GM19025 (cell line): ENCODE results near the gene CCL4.
A peak's percentile ranks its signal among the peaks of the same experiment; 100 is the strongest.
"Not testable (repeated sequence)": the region's sequence is repeated elsewhere in the genome, so short reads cannot be mapped to it uniquely, and the experiment has no call there.

ENCODE experiments used
- ATAC-seq: cut with Tn5 transposase; IDR thresholded peaks from one replicate; pipeline ENCODE4 v1.9.1; 2021; ENCODE audit warnings: mild to moderate bottlenecking, low read depth, moderate library complexity; ENCODE audit not compliant: unreplicated experiment

Gene CCL4

DNA sequence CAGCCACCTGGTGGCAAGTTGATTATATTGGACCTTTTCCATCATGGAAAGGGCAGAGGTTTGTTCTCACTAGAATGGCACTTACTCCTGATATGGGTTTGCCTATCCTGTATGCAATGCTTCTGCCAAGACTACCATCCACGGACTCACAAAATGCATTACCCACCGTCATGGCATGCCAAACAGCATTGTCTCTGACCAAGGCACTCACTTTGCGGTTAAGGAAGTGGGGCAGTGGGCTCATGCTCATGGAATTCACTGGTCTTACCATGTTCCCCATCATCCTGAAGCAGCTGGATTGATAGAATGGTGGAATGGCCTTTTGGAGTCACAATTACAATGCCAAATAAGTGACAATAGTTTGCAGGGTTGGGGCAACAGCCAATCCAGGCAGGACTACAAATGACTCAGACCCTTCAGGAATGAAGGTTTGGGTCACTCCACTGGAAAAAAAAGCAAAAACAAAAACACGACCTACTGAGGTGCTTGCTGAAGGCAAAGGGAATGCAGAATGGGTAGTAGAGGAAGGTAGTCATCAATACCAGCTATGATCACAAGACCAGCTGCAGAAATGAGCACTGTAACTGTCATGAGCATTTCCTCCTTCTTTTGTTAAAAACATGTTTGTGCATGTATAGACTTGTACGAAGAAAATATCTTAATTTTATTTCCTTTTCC lies 11.5 kb downstream of the CCL4 start:
- not testable (repeated sequence) for ATAC-seq

DNA sequence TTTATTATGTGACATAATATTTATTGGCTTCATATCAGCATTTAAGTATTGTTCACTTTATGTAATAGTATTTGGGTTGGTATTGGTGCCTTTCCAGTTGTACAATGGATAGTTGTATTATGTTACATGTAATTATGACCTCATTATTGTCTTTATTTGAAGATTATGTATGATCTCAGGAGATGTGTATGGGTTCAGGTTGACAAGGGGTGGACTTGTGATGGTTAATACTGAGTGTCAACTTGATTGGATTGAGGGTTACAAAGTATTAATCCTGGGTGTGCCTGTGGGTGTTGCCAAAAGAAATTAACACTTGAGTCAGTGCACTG lies 12.0 kb downstream of the CCL4 start:
- ATAC-seq, result not testable (repeated sequence)

DNA sequence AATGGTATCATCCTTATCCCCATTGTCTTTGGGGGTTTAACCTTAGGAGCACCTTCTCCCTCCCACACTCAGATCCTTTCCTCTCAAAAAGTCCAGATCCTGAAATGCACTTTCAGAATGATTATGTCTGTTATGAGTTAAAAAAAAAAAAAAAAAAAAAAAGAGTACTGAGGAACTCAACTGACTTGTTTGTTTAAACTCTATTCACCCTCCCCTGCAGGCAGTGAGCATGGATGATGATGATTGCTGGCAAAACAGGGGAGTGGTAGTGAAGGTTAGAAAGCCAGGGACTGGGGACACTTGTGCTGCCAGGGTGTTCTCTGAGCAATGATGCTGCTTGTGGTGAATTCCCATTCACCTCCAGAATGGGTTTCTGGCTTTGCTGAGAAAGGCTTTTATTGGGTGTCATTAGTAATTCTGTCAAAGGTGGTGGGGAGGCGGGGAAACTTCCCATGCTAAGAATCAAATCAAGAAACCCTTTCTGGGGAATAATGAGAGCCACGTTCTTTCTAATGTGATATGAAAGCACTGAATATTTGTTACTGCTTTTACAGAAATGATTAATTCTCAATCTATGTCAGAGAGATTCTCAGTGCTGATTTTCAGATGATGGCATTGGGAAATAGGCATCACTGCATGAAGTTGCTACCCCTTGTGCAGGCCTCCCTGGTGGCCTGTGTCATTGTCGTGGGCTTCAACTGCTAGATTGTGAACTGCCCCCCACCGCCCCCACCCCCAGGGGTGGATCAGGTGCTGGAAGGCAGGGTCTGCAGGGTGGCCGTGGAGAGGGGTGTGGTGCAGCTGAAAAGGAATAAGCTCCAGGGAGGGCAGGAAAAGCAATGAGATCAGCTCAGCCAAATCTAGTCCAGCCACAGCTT lies 14.1 kb downstream of the CCL4 start:
- no peak for ATAC-seq

DNA sequence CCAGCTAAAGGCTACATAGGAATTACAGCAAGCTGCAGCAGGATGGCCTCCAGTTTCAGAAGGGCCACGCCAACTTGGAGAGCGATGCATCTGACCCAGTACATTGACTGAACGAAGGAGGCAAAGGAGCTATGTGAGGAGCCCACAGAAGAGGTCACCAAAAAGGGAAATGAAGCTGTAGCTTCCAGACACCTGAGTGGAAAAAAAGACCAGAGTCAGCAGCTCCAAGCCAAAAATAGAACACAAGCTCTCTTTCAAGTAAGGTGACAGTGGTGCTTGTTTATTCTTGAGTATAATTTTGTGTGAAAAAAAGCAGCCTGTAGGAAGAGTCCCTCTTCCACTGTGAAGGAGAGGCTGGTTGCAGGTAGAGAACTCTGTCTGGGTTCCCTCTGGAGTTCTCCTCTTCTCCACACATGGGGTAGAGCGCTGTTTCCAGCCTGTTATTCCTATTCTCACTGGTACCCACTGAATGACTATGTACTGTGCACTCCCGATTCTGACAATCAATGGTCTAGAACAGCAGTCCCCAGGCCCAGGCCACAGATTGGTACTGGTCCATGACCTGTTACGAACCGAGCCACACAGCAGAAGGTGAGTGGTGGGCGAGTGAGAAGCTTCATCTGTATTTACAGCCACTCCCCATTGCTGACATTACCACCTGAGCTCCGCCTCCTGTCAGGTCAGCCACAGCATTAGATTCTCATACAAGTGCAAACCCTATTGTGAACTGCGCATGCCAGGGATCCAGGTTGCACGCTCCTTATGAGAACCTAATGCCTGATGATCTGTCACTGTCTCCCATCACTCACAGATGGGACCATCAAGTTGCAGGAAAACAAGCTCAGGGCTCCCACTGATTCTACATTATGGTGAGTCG lies 15.1 kb downstream of the CCL4 start:
- ATAC-seq, result no peak

DNA sequence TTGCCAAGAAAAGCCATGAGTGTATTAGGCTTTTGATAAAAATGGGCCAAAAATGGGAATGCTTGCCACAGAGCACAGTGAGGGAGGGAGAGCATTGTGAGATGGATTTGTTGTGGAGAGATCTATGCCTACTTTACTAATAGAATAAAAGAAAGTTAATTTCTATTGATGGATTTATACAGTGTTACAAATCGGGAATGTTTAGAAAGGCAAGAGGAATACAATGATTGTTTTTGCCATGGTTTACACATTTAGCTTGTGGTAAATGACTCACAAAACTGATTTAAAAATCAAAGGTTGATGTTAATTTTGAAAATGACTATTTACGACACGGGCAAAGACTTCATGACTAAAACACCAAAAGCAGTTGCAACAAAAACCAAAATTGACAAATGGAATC lies 16.6 kb downstream of the CCL4 start:
- ATAC-seq, result no peak

DNA sequence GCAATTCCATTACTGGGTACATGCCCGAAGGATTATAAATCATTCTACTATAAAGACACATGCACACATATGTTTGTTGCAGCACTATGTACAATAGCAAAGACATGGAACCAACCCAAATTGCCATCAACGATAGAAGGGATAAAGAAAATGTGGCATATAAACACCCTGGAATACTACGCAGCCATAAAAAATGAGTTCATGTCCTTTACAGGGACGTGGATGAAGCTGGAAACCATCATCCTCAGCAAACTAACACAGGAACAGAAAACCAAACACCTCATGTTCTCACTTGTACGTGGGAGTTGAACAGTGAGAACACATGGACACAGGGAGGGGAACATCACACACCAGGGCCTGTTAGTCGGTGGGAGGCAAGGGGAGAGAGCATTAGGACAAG lies 17.5 kb downstream of the CCL4 start:
- ATAC-seq, result not testable (repeated sequence)

DNA sequence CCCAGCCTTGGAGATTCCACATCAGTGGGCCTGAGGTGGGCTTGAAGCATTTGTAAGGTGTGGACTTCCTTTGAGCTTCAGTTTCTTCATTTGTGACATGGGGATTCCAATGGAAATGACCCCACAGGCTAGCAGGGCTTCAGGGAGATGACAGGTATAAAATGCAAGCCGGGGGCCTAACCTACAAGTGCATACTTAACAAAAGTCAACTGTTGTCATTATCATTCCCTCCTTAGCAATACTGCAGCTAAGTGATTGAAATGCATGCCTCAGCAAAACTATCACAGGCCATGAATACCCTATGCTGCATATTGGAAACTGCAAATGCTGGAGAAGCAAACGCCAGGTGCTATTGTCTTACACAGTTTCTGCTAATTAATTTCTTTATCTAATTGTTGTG lies 19.8 kb downstream of the CCL4 start:
- ATAC-seq, result no peak

DNA sequence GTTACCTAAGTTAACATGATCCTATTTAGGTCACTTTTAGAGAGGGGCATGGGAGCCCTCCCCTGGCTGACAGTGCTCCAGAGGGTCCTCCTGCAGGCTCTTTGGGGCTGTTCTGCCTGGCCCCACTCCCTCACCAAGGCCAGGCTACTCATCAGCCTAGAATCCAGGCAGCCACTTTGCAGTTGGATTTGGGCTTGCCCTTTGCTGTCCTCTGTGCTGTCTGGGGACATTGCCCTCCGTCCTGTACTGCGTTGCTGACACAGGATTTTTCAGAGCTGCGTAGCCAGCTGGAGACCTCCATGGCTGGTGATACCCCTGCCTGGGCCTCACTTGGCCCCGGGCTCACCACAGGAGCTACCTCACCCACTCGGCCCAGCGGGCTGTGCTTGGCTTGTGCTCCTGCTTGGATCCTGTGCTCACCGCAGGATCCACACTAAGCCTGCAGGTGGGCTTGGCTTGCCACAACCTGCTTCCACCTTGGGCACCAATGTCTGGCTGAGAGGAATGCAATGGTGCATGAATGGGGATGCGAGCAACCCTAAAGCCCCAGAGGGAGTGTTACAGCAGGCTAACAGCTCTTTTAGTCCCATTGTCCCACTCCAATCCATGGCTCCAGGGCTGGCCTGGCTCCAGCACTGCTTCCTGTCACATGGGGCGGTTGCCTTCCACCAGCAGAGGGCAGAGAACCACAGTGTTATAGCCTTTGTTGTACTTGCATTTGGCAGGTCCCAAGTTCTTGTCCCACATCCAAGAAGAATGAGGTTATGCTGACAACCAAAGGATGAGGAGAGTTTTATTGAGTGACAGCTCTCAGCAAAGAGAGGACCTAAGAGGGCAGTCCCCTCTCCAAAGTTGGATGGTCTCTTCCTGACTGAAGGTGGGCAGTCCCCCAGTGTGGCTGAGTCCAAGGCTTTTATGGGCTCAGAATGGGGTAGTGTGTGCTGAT lies 21.5 kb downstream of the CCL4 start:
- no peak for ATAC-seq

DNA sequence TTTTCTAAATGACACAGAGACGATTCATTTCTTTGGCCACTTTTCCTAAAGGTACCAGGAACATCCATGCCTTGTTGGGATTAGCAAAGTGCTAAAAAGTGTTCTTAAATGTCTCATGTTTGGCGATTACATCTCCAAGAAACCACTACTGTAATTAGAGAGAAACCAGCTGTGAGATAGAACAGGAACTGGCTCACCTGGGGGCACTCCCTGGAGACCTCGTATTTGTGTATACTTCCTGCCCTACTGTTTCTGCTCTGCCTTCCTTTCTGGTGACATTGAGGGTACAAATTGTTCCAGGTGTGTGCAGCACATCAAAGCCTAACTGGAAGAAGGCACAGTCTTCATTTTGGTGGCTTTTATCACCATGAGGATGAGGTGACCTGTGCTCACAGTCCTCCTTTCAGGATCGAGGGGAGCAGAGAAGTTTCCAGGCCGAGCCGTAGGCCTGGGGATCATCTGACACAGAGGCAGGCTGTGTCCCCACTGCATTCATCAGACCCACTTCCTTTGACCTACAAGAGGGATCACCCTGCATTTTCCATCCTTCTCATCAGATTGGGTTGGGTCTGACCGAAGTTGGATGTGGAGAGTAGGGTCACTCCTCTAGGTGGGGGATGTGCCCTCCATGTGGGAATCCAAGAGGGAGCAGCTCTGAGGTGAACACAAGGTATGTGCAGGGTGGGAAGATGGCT lies 23.7 kb downstream of the CCL4 start:
- peak; percentile 57 for ATAC-seq

DNA sequence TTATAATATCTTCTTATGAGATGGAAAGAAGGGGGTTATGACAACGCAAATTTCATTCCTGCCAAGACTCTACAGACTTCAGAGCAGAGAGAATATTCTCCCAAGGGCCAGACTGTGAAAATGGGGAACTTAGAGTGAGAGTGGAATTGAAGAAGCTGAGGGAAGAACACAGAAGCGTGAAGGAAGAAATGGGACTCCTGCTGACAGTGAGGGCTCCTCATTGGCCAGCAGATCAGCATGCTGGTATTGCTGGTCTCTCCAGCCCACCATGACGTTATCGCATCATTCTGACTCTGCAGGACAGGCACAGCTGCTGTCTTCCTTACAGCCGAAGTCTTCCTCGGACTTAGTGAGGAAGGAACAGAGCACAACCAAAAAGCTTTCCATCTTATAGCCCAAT lies 24.3 kb downstream of the CCL4 start:
- no peak for ATAC-seq

DNA sequence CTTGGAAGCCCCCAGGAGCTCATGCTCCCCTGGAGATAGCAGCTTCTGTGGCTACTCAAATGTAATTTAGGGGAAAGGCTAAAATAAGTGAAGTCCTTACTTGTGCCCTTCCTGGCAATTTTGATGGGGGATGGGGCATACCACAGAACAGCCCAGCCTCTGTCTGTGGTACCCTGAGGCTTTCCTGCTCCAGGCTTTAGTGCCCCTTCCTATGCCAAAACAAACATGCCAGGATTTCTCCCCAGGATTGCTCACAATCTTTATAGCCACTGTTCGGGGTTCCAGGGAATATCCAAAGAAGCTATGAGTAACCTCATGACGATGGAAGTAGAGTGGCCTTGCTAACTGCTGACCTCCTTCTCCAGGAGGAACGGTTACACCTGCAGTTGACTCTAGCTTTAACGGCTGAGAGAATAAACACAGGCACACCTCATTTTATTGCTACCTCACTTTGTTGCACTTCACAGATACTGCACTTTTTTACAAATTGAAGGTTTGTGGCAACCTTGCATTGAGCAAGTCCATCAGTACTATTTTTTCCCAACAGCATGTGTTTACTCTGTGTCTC lies 24.9 kb downstream of the CCL4 start:
- ATAC-seq, result no peak

DNA sequence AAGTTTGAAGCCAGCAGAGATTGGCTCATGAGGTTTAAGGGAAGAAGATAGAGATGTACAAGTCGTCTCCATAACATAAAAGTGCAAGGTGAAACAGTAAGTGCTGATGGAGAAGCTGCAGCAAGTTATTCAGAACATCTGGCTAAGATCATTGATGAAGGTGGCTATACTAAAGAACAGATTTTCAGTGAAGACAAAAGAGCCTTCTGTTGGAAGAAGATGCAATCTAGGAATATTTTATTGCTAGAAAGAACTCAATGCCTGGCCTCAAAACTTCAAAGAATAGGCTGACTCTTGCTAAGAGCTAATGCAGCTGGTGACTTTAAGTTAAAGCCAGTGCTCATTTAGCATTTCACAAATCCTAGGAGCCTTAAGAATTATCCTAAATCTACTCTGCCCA lies 26.0 kb downstream of the CCL4 start:
- no peak for ATAC-seq

DNA sequence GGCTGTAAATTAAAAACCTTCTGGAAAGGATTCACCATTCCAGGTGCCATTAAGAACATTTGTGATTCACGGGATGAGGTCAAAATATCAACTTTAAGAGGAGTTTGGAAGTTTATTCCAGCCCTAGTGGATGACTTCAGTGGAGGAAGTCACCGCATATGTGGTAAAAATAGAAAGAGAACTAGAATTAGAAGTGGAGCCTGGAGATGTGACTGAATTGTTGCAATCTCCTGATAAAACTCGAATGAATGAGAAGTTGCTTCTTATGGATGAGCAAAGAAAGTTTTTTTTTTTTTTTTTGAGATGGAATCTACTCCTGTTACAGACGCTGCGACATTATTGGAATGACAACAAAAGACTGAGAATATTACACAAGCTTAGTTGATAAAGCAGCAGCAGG lies 26.7 kb downstream of the CCL4 start:
- no peak for ATAC-seq

DNA sequence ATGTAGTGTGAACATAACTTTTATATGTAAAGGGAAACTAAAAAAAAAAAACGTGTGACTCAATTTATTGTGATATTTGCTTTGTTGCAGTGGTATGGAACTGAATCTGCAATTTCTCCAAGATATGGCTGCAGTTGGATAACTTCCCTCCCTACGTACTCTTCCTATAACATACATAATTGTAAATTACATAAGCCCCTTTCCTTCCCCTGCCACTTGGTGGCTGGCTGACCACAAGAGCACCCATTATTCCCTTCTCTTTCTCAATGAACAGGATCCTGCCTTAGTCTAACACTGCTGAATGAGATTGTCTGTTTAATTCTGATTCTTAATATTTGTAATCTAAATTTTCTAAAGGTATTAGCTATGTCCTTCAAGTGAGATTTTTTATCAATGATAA lies 27.8 kb downstream of the CCL4 start:
- ATAC-seq, result no peak

DNA sequence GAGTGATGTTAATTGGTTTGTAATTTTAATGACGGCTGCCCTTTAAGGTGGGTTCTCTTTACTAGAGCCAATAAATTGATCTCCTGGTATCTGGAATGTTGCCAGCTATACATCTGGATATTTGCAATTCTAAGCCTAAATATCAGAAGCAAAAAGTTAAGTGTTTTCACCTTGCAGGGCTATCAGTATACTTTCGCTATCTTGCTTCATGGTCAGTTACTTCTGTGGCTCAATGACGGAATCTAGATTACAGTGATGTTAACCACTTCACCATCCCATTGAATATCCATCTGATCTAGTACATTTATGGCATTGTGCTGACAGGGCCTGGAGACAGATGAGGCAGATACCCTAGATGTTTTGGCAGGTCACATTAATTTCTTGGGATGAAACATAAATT lies 28.3 kb downstream of the CCL4 start:
- ATAC-seq, result no peak

DNA sequence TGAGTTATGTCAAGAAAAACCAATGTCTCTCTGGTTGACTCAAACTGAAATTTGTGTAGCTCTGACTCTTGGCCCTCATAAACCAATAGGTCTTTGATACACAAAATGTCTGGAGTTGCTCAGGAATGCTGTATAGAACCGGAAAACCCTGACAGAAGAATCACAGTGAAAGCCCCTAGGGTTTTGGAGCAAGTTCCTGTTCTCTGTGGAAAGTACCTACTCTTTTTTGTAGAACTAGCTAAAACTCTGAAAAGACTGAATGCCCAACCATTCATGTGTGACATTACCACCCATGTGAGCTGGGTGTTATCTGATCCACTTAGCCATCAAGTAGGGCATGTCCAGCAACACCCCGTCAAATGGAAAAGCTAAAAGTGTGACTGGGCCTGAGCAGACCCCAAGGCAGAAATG lies 28.8 kb downstream of the CCL4 start:
- ATAC-seq, result no peak

DNA sequence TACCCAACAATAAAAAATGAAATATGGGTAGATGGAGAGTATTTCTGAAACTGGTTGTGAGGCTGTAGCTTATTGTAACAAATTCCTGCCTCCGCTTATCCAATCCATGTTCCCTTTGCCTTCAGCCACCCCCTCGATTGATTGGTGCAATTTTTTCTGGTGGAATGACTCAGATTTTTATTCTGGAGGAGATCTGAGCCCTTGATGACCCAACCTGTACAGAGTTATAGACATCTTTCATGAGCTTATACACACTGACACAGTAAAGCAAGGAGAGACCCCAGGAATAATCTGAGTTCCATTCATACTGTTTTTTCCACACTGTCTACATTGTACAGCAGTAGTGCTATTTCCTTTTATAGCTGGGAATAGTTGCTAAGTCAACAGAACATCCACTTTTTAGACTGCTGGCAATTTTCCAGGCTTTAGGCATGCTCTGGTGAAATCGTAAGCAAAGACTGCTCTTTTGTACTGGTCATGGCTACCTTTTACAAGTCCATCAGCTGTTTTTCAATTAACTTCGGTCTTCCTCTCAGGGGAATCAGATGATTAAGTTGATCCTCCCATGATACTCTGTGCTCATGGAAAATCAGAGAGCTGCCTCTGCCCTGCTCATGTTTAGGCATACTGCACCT lies 30.1 kb downstream of the CCL4 start:
- no peak for ATAC-seq

DNA sequence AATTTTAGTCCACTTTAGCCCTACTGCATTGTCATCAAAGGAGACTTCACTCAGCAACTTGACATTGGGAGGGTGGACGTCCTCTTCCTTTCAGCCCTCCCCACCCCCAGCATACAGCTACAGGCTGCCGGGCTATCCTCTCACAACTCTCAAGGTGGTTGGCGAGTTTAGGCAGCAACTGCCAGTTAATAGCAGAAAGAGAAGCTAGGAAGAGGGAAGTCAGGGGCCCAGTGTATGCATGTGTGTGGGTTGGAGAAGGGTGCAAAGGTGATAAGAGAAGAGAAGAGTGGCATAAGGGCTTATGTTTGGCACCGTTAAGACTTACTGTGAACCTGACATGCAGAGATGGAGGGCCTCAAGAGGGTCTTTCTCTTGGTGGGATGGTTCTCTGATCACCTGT lies 31.8 kb downstream of the CCL4 start:
- ATAC-seq, result no peak

DNA sequence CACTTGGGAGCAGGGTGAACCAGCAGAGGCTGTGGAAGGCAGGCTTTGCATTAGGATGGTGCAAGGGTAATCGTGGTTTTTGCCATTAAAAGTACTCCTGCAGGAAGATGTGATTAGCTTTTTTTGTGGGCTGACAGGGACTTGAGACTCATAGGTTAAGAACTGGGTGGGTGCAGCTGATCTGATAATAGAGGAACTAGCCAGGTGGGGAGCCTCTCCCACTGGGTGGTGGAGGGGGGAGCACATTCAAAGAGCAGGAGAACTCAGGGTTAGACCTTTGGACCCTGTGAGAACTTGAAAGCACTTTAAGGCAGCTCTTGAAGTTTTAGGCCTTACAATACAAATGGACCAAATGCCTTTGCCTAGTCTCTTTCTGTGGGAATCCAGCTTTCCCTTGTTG lies 32.4 kb downstream of the CCL4 start:
- no peak for ATAC-seq
